H1 (cell line): ENCODE data around the gene ADM.

ENCODE experiments used
- CTCF ChIP-seq, 3 experiments: IDR thresholded peaks; 1 replicate in 2 of 3; 2 replicates in 1 of 3; pipeline versions ENCODE4 v1.5.1 to v1.6.1; 2011; ENCODE audit warnings: low read length in 3 of 3, mild to moderate bottlenecking in 3 of 3, inconsistent platforms in 2 of 3, low read depth in 1 of 3, moderate library complexity in 1 of 3; ENCODE audit not compliant: insufficient read depth in 1 of 3; ENCODE audit errors: control extremely low read depth in 1 of 3
- EZH2 ChIP-seq: fragments of 200-600 bp; sonication (generic); IDR thresholded peaks from 2 replicates; pipeline ENCODE4 v1.7.1; 2012; ENCODE audit warnings: low read depth, mild to moderate bottlenecking, moderate library complexity, low read length, inconsistent platforms; ENCODE audit not compliant: severe bottlenecking
- GABPA ChIP-seq: IDR thresholded peaks from 2 replicates; pipeline ENCODE4 v1.6.1; 2011; ENCODE audit warnings: mild to moderate bottlenecking, low read length, moderate library complexity, borderline replicate concordance; ENCODE audit not compliant: insufficient read depth
- POLR2A ChIP-seq, 2 experiments: IDR thresholded peaks; 1 replicate in 1 of 2; 2 replicates in 1 of 2; pipeline ENCODE4 v1.6.1; 2011; ENCODE audit warnings: low read depth in 2 of 2, low read length in 2 of 2, mild to moderate bottlenecking in 2 of 2; ENCODE audit errors: control extremely low read depth in 1 of 2
- POLR2AphosphoS5 ChIP-seq: IDR thresholded peaks from 2 replicates; pipeline ENCODE4 v1.6.1; 2011; ENCODE audit warnings: low read depth, low read length
- SIX5 ChIP-seq: IDR thresholded peaks from 2 replicates; pipeline ENCODE4 v1.6.1; 2011; ENCODE audit warnings: mild to moderate bottlenecking, low read depth, low read length

GRCh38 chr11:10257478-10257877, 47.4 kb upstream of the ADM start:
- TF ChIP-seq POLR2A (IDR thresholded peaks at IDR 0.05; ENCODE audit: control extremely low read depth in 1 of 2, low read depth in 2 of 2, low read length in 2 of 2) (no peak), POLR2AphosphoS5 (no peak), CTCF (IDR thresholded peaks at IDR 0.05; ENCODE audit: control extremely low read depth in 1 of 3, insufficient read depth in 1 of 3, low read depth in 1 of 3, low read length in 3 of 3) (no peak), GABPA (no peak), SIX5 (no peak), EZH2 (no peak)
